Left renal cortex interstitium (tissue), 4 donors: ENCODE results near the gene GUCY1A1. TPM values are rescaled to one million over a fixed set of nuclear protein-coding genes. Genes with fewer than 3 reads are reported as not detected.
"Not testable (repeated sequence)": the region's sequence is repeated elsewhere in the genome, so short reads cannot be mapped to it uniquely, and the experiment has no call there.

ENCODE experiments used
- DNase-seq, 4 donors: peaks; one replicate each; pipeline ENCODE4 v3.0.0-alpha.2; 2013; ENCODE audit warnings: low read depth in 4 of 4, low spot score in 2 of 4, missing footprints in 1 of 4
- polyA plus RNA-seq, 4 donors: library from polyadenylated mRNA; unstranded; fragments of 120-200 nt; gene quantifications; one replicate each; pipeline ENCODE4 v1.2.1, GENCODE V29; 2013; ENCODE audit not compliant: insufficient read length in 4 of 4

GUCY1A1 gene, protein sequence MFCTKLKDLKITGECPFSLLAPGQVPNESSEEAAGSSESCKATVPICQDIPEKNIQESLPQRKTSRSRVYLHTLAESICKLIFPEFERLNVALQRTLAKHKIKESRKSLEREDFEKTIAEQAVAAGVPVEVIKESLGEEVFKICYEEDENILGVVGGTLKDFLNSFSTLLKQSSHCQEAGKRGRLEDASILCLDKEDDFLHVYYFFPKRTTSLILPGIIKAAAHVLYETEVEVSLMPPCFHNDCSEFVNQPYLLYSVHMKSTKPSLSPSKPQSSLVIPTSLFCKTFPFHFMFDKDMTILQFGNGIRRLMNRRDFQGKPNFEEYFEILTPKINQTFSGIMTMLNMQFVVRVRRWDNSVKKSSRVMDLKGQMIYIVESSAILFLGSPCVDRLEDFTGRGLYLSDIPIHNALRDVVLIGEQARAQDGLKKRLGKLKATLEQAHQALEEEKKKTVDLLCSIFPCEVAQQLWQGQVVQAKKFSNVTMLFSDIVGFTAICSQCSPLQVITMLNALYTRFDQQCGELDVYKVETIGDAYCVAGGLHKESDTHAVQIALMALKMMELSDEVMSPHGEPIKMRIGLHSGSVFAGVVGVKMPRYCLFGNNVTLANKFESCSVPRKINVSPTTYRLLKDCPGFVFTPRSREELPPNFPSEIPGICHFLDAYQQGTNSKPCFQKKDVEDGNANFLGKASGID
- polyA plus RNA-seq: 10 to 100 TPM; 69.9 to 96.7 (median 83.8) TPM

DNA sequence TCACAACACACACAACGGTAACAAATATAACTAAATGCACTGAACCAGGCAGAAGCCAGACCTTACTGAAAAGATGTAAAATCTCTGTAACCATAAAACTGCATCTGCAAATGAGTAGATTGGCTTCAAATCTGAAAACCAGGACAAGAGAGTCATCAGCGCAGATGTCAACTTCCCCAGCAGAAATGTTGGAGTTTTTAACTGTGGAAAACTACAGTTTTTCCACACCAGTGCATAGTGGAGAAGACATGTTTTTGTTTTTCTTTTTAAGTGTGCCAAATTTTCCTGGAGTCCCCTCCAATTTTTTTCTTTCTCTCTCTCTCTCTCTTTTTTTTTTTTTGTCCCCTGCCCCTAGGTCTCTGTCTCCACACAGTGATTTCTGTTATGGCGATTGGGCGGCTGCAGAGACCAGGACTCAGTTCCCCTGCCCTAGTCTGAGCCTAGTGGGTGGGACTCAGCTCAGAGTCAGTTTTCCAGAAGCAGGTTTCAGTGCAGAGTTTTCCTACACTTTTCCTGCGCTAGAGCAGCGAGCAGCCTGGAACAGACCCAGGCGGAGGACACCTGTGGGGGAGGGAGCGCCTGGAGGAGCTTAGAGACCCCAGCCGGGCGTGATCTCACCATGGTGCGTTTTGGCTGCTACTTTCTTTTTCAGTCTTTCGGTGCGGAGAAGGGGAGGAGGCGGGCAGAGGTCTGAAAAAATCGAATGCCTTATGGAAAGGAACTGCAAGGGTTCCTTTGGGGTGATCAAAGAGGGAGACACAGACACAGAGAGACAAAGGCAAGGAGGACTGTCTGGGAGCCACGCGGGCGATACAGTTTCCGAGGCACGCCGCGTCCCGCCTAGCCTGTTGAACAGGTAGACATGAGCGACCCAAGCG lies at the start of gene GUCY1A1:
Gene GUCY1A1, plus strand, starts transcription at position 505 of the 878 bp plus-strand sequence. CDS start 30,020 bp downstream, outside the sequence.
- peak in 2 of 4 donors; percentile 52 to 66 for DNase-seq

DNA sequence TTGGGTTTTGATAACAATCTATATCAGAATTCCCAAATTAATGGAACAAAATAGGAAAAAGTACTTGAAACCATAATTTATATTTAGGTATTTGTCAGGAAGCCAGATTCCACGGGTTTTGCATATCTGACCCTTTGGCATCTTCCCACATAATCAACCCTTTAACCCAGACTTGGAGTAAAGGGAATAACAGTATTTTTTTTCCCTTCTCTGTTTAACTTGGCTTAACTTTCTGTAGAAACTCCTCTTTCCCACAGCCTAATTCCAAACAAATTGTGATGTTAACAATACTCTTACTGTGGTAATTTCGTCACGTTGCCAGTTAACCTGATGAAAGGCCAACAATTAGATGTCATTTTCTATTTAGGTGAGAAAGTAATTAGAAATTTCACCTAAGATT lies 49.4 kb upstream of the GUCY1A1 start:
- no peak for DNase-seq

DNA sequence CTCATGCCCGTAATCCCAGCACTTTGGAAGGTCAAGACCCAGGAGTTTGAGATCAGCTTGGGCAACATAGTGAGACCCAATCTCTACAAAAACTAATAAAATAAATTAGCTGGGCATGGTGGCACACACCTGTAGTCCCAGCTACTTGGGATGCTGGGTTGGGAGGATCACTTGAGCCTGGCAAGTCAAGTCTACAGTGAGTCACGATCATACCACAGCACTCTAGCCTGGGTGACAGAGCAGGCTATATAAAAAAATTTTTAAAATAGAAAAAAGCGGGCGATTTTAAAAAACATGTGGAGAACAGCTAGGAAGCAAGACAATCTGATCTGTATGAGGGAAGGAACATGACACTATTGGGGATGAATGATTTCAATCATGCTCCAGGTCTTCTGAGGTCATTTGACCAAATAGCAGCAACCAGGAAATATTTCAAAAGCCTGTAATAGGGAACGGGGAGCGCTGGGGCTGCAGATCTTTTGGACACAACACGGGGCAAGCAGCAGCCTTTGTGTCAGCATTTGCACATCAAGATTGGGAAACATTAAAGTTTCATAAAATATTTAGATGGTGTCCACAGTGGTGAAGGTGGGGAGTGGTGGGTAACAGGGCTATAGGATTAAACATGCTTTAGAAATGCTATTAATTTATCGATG lies 48.3 kb upstream of the GUCY1A1 start:
- no peak for DNase-seq

DNA sequence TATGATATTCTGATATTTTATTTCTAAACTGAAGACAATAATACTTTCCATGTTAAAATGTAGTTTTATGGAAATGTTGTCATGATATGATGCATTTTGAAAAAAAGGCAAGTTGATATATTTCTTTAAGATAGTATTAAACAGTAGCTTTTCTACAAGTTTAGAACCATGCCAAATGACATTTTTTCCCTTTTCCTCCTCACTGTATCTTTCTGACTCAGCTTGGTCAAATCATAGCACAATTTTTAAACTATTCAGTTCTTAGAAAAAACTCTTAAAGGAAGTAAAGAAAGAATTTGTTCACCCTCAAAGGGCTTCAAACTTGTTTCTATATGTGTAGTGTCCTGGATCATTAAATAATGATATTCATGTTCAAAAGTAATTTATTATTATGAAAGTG lies 46.0 kb upstream of the GUCY1A1 start:
- no peak for DNase-seq

DNA sequence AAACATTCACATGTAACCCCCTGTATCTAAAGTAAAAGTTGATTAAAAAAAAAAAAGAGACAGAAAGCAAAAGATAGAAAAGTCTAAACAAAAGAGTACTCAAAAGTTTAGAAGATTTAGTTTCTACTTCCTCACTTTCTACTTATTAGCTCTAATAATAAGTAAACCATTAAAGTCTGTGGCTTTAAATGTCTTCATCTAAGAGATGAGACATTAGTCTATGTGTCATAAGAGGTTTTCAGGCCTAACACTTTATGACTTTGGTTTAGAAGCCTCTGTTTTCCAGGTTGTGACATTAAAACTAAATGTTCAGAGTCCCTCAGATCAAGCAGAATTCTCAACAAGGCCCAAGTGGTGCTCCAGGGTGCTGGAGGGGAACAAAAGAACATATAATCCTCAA lies 42.2 kb upstream of the GUCY1A1 start:
- no peak for DNase-seq

DNA sequence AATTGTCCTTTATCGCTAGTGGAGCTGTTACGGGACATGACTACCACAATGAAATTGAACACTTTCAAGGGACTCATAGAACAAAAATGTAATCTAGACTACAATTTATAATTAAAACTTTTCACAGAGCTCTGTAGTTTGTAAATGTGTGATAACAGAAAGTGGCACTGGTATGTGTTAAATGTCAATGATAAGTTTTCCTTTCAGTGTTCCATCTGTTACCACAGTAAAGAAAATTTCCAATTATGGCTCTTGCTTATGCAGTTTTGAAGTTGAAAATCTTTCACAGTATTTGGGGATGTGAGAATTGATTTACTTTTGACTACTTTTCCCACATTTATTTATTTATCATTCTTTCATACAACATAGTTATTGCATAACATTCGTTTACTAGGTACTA lies 40.1 kb upstream of the GUCY1A1 start:
- DNase-seq: no peak

DNA sequence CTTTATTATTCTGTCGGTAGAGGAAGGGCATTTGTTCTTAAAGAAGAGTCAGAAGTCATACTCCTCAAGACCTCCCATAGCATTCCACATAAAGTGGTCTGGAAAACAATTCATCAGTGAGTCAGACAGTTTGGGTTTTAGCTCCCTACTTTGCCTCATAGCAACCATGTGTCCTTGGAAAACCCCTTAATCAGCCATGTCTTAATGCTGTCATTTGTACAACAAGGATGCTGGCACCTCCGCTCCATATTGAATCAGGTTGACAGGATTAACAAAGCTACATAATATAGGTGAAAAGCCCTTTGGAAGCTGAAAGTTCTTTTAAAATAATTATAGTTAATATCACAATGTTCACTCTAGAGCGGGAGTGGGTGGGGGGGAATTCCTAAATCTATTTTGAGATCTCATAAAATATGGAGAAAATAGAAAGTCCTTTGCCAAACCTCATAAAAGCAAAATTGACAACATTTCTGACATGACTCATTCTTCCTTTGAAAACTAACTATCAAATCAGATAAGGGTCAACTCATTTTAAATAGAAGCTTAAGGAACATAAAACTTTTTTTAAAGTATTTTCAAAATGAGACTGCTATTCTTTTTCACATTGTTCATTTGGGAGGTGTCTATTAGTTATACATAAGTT lies 37.3 kb upstream of the GUCY1A1 start:
- DNase-seq: no peak

DNA sequence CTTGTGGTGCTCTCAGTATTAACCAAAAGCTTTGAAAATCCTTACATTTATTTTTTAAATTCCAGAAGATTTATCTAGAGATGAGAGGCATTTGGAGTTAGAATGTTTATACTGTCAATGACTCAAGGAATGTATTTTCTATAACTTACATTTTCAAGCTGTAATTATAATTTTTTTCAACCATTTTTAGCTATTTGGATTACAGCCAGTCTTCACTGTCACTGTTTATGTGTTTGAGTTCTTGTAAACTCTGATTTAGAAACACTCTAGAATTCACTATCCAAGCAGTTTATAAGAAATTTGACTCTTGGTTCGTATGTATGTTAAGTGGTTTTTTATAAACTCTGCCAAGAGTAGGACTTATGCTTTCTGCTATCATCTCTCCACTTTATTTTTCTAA lies 36.7 kb upstream of the GUCY1A1 start:
- peak in 1 of 4 donors; percentile 45 for DNase-seq

DNA sequence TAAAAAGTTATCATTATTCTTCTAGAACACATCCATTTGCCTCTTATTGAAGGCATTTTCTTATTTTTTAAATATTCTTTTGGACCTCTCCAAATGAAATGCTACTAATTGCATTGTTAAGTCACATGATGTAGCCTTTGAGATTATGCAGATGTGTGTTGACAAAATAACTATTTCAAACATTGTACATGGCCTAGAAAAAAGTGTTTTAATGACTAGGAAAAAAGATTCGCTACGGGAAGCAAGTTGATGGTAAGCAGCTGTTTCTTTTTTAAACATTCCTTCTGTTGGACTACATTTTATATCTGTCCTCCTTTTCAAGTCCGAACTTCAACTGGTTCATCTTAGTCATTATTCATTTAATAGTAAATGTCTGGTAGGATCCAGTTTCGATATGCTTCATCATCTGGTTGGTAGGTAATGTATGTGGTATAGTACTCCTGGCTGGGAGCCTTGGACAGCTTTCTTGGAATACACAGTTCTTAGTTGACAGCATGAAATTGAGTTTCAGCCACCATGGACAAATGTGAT lies 34.3 kb upstream of the GUCY1A1 start:
- DNase-seq: peak in 1 of 4 donors; percentile 37

DNA sequence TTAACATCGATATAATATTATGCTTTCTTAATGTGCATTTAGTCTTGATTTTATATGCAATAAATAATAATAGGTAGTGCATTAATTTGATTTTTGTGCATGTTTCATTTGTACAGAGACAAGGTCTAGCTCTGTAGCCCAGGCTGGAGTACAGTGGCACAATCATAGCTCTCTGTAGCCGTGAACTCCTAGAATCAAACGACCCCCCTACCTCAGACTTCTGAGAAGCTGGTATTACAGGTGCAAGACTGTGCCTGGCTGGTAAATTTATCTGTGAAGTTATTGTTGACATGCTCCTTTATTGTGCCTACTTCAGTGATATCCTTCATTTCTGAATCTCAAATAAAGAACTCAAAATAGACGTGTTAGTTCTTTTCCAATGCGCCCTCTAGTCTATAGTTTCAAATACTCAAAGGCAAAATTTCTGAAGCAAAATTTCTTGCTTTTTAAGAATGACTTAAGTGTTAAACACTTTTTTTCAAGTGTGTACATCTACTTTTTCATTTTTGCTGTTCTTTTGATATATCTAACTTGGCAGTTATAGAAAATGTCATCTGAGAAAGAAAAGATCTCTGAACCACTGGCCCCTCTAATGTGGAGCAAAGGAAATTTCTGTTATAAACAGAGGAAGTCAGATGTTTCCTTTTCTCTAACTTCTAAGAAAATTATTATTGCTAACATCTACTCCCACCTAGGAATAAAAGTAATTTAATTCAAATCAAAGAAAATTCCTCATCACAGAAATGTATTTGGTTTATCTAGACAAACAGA lies 28.3 kb upstream of the GUCY1A1 start:
- DNase-seq: no peak

DNA sequence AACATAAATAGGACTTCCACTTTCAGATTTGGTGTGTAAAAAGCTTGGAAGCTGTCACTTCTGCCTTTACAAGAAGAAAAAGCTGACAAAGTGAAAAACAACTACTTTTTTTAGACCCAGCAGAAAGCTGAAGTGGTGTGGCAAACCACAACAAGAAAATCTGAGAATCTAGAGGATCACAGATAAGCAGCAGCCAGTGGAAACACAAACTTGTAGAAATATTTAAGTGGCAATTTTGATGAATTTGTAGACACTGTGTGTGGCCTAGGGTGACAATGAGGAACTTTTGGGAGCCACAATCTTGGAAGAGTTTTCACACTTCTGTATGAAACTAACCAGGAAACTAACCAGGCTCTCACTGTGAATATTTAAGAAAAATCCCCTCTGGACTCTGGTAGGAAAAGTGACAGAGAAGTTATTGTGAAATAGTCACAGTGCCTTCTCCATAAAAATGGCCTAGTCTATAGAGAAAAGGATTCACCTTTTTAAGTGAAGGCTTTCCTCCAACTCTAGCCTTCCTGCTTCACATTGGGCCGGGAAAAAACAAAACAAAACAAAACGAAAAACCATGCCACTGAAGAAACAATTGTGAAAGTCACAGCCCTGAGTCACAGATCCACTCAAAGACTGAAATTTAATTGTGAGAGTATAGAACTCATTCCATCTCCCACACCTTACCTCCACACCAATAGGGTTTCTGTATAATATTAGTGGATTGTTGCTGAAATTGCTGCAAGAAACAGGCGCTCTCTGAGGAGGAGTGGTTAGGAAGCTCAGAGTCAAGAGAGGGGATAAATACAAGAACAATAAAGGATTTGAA lies 26.7 kb upstream of the GUCY1A1 start:
- no peak for DNase-seq

DNA sequence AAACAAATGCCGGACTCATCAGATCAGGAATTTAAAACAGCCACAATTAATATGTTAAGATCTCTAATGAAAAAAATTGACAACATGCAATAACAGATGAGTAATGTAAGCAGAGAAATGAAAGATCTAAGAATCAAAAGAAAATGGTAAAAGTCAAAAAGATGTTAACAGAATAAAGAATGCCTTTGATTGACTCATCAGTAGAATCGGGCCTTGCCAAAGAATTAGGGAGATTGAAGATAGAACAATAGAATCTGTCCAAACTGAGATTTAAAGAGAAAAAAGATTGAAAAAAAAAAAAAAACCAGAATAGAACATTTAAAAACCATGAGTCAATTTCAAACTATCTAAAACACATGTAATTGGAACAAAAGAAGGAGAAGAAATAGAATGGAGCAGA lies 25.9 kb upstream of the GUCY1A1 start:
- DNase-seq: no peak

DNA sequence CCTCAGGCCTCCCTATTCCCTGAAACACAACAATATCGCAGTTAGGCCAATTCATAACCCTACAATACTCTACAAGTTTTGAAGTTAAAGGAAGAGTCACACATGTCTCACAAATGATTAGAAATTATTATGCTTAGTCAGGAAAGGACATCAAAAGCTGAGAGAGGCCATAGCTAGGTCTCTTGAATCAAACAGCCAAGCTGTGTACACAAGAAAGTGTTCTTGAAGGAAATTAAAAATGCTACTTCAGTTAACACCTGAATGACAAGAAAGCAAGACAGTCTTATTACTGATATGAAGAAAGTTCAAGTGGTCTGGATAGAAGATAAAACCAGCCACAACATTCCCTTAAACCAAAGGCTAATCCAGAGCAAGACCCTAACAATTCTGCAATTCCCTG lies 23.6 kb upstream of the GUCY1A1 start:
- DNase-seq: no peak

DNA sequence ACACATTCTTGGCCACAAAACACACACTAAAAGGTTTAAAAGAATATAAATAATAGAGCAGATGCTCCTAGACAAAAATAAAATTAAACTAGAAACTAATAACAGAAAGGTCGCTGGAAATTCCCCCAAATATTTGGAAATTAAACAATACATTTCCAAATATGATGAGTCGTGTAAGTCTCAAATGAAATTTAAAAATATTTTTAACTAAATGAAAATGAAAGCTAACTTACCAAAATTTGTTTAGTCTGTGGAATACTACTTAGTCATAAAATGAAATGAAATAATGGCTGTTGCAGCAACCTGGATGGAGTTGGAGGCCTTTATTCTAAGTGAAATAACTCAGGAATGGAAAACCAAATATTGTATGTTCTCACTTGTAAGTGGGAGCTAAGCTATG lies 20.6 kb upstream of the GUCY1A1 start:
- no peak for DNase-seq

DNA sequence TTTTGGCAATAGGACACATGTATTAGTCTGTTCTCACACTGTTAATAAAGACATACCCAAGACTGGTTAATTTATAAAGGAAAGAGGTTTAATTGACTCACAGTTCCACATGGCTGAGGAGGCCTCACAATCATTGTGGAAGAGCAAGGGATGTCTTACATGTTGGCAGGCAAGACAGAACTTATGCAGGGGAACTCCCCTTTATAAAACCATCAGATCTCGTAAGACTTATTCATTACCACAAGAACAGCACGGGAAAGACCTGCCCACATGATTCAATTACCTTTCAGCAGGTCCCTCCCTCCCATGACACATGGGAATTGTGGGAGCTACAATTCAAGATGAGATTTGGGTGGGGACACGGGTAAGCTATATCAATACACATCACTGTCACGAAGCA lies 15.9 kb upstream of the GUCY1A1 start:
- DNase-seq: not testable (repeated sequence)

DNA sequence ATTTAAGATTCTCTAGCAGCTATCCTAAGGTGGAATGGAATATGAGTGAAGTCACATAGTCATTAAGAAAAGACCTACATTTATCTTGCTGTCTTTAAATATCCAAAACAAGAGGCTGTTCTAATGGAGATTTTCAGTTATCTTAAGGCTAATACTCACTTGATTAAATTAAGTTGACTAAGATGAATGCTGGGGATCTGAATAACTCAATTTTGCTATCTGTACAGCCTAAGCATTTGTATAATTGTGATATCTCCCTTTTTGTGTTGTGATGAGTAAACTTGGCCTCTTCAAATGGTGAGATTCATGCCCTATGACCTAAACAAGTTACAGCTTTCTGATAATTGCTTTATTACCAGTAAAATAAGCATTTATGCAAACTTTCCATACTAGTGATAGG lies 13.6 kb upstream of the GUCY1A1 start:
- no peak for DNase-seq

DNA sequence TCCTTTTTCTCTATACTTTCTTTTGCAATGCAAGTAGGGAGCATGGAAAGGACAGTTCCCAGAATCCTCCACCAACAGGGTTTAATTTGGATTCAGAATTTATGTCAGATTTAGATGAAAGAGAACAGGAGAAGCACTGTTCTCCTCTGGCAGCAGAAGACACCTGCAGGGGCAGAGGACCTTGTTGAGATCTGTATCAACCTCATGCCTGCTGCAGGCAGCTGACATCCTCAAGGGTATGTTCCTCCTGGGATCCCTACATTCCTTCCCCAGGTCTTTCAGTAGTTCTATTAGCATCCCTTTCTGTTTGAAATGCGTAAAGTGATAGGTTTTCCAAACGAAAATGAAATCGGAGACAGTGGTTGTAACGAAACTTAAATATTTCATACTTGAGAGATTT lies 10.6 kb upstream of the GUCY1A1 start:
- no peak for DNase-seq

DNA sequence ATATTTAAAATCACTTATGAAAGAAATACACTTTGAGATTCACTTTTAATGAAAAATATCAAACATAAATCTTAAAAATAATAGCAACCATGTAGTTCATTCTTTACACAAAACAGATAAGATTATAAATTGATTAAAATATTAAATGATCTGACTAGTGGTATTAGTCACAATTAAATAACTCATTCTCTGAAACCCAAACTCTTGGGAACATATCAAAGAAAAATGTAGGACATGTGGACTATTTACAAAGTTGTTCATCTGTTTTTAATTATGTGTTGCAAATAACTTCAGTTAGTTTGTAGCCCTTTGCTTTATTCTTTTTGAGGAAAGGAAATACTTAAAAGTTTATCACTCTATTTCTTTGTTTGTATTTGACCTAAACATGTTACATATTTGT lies 9.5 kb upstream of the GUCY1A1 start:
- DNase-seq: no peak
